Measurements from ENCODE around the gene GLIPR1L2.

GRCh38 chr12:75350413-75350812 lies 40.5 kb upstream of the GLIPR1L2 start:
- TF ChIP-seq EZH2 (IDR thresholded peaks at IDR 0.05) (no peak), POLR2AphosphoS5 (IDR thresholded peaks at IDR 0.05; ENCODE audit: borderline replicate concordance, low read depth, low read length) (no peak), FOXP2 (optimal IDR thresholded peaks at IDR 0.05; ENCODE audit: control extremely low read depth, extremely low read length, insufficient read depth) (no peak)
